Measurements from ENCODE around the gene TIFAB. TPM values are rescaled to one million over a fixed set of nuclear protein-coding genes. Genes with fewer than 3 reads are reported as not detected.
A peak's percentile ranks its signal among the peaks of the same experiment; 100 is the strongest.

The TIFAB gene
- total and polyA plus RNA-seq, 2 experiments from 2014 or later = not detected

DNA sequence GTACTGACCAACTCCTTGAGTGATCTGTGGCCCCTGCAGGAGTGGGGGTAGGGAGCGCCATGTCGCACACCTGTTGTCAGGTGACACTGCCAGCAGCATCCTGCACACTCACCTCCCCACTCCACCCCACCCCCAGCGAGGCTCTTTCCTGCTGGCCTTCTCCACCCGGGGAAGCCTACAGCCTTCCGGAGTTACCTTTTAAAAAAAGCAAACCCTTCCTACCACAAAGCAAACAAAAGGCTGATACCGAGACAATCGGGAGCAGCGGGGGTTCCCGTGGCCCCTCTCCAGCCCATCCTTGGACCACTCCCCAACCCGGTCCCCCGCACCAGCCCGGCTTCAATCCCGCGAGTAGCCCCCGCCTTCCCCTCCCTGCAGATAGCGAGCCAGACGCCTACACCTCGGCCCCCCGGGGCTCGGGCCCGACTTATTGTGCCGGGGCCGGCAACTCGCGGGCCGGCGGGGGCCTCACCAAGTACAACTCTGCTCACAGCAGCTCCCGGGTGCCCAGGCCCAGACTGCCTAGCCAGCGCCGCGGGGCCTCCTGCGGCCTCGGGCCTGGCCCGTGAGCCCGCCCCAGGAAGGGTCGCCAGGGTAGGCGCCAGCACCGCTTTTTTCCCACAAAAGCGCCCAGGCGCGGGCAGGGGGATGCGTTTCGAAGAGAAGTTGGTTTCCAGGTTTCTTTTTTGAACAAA lies 53.8 kb downstream of the TIFAB start:
- H3K9me2 ChIP-seq (ENCODE audit: insufficient read depth) = no peaks in the 10 kb centered on the region
- Mint-ChIP-seq H3K4me3 (peak overlapping the region; percentile 81), H3K4me1 (peaks cover 59% of the 10 kb centered on the region), H3K9me3 (no peaks in the 10 kb centered on the region; the same call in 2 of the 3 replicates), H3K27ac (peak overlapping the region; percentile 56; the same call in 1 of the 2 replicates), H3K27me3 (ENCODE audit: insufficient read depth, low read depth, poor library complexity) (peaks cover 33% of the 10 kb centered on the region), H3K36me3 (ENCODE audit: low read depth) (no peaks in the 10 kb centered on the region)
- ATAC-seq (peak; percentile 45), DNase-seq (ENCODE audit: low spot score) (peak; percentile 73)
- H3K36me3 ChIP-seq (ENCODE audit: insufficient read depth) = no peaks in the 10 kb centered on the region
- H3K4me1 ChIP-seq (ENCODE audit: insufficient read depth) = peaks cover 43% of the 10 kb centered on the region
- H4K20me1 ChIP-seq (replicated peaks; ENCODE audit: insufficient read depth) = peaks cover 47% of the 10 kb centered on the region
- peak overlapping the region; percentile 88 for H3K4me2 ChIP-seq
- peak overlapping the region; percentile 78 for H3K4me3 ChIP-seq
- H3F3A ChIP-seq (replicated peaks; ENCODE audit: low read depth) = peaks cover 15% of the 10 kb centered on the region
- H3K27ac ChIP-seq (ENCODE audit: low read depth) = no peak overlapping the region
- TF ChIP-seq, protein P1, sequence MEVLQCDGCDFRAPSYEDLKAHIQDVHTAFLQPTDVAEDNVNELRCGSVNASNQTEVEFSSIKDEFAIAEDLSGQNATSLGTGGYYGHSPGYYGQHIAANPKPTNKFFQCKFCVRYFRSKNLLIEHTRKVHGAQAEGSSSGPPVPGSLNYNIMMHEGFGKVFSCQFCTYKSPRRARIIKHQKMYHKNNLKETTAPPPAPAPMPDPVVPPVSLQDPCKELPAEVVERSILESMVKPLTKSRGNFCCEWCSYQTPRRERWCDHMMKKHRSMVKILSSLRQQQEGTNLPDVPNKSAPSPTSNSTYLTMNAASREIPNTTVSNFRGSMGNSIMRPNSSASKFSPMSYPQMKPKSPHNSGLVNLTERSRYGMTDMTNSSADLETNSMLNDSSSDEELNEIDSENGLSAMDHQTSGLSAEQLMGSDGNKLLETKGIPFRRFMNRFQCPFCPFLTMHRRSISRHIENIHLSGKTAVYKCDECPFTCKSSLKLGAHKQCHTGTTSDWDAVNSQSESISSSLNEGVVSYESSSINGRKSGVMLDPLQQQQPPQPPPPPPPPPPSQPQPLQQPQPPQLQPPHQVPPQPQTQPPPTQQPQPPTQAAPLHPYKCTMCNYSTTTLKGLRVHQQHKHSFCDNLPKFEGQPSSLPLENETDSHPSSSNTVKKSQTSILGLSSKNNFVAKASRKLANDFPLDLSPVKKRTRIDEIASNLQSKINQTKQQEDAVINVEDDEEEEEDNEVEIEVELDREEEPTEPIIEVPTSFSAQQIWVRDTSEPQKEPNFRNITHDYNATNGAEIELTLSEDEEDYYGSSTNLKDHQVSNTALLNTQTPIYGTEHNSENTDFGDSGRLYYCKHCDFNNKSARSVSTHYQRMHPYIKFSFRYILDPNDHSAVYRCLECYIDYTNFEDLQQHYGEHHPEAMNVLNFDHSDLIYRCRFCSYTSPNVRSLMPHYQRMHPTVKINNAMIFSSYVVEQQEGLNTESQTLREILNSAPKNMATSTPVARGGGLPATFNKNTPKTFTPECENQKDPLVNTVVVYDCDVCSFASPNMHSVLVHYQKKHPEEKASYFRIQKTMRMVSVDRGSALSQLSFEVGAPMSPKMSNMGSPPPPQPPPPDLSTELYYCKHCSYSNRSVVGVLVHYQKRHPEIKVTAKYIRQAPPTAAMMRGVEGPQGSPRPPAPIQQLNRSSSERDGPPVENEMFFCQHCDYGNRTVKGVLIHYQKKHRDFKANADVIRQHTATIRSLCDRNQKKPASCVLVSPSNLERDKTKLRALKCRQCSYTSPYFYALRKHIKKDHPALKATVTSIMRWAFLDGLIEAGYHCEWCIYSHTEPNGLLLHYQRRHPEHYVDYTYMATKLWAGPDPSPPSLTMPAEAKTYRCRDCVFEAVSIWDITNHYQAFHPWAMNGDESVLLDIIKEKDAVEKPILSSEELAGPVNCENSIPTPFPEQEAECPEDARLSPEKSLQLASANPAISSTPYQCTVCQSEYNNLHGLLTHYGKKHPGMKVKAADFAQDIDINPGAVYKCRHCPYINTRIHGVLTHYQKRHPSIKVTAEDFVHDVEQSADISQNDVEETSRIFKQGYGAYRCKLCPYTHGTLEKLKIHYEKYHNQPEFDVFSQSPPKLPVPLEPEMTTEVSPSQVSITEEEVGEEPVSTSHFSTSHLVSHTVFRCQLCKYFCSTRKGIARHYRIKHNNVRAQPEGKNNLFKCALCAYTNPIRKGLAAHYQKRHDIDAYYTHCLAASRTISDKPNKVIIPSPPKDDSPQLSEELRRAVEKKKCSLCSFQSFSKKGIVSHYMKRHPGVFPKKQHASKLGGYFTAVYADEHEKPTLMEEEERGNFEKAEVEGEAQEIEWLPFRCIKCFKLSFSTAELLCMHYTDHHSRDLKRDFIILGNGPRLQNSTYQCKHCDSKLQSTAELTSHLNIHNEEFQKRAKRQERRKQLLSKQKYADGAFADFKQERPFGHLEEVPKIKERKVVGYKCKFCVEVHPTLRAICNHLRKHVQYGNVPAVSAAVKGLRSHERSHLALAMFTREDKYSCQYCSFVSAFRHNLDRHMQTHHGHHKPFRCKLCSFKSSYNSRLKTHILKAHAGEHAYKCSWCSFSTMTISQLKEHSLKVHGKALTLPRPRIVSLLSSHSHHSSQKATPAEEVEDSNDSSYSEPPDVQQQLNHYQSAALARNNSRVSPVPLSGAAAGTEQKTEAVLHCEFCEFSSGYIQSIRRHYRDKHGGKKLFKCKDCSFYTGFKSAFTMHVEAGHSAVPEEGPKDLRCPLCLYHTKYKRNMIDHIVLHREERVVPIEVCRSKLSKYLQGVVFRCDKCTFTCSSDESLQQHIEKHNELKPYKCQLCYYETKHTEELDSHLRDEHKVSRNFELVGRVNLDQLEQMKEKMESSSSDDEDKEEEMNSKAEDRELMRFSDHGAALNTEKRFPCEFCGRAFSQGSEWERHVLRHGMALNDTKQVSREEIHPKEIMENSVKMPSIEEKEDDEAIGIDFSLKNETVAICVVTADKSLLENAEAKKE (CRISPR knock-in tag; IDR thresholded peaks at IDR 0.05) = no peak
- TF ChIP-seq EZH2 (IDR thresholded peaks at IDR 0.05; ENCODE audit: low read depth, unreplicated experiment) = no peak
- no peak for TF ChIP-seq CREB1 (CRISPR knock-in tag; IDR thresholded peaks at IDR 0.05; ENCODE audit: low read depth)
- TF ChIP-seq, protein P2, sequence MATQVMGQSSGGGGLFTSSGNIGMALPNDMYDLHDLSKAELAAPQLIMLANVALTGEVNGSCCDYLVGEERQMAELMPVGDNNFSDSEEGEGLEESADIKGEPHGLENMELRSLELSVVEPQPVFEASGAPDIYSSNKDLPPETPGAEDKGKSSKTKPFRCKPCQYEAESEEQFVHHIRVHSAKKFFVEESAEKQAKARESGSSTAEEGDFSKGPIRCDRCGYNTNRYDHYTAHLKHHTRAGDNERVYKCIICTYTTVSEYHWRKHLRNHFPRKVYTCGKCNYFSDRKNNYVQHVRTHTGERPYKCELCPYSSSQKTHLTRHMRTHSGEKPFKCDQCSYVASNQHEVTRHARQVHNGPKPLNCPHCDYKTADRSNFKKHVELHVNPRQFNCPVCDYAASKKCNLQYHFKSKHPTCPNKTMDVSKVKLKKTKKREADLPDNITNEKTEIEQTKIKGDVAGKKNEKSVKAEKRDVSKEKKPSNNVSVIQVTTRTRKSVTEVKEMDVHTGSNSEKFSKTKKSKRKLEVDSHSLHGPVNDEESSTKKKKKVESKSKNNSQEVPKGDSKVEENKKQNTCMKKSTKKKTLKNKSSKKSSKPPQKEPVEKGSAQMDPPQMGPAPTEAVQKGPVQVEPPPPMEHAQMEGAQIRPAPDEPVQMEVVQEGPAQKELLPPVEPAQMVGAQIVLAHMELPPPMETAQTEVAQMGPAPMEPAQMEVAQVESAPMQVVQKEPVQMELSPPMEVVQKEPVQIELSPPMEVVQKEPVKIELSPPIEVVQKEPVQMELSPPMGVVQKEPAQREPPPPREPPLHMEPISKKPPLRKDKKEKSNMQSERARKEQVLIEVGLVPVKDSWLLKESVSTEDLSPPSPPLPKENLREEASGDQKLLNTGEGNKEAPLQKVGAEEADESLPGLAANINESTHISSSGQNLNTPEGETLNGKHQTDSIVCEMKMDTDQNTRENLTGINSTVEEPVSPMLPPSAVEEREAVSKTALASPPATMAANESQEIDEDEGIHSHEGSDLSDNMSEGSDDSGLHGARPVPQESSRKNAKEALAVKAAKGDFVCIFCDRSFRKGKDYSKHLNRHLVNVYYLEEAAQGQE (IDR thresholded peaks at IDR 0.05; ENCODE audit: unreplicated experiment) = no peak
- TF ChIP-seq STAT1 (IDR thresholded peaks at IDR 0.05; ENCODE audit: unreplicated experiment) = no peak
- TF ChIP-seq, protein P3, sequence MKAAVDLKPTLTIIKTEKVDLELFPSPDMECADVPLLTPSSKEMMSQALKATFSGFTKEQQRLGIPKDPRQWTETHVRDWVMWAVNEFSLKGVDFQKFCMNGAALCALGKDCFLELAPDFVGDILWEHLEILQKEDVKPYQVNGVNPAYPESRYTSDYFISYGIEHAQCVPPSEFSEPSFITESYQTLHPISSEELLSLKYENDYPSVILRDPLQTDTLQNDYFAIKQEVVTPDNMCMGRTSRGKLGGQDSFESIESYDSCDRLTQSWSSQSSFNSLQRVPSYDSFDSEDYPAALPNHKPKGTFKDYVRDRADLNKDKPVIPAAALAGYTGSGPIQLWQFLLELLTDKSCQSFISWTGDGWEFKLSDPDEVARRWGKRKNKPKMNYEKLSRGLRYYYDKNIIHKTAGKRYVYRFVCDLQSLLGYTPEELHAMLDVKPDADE (IDR thresholded peaks at IDR 0.05) = no peak
- no peak for TF ChIP-seq ZNF331 (CRISPR knock-in tag; IDR thresholded peaks at IDR 0.05; ENCODE audit: low read depth)
- no peak for TF ChIP-seq JUNB (IDR thresholded peaks at IDR 0.05; ENCODE audit: unreplicated experiment)
- TF ChIP-seq EZH2phosphoT487 (IDR thresholded peaks at IDR 0.05; ENCODE audit: unreplicated experiment) = no peak
- TF ChIP-seq, protein P4, sequence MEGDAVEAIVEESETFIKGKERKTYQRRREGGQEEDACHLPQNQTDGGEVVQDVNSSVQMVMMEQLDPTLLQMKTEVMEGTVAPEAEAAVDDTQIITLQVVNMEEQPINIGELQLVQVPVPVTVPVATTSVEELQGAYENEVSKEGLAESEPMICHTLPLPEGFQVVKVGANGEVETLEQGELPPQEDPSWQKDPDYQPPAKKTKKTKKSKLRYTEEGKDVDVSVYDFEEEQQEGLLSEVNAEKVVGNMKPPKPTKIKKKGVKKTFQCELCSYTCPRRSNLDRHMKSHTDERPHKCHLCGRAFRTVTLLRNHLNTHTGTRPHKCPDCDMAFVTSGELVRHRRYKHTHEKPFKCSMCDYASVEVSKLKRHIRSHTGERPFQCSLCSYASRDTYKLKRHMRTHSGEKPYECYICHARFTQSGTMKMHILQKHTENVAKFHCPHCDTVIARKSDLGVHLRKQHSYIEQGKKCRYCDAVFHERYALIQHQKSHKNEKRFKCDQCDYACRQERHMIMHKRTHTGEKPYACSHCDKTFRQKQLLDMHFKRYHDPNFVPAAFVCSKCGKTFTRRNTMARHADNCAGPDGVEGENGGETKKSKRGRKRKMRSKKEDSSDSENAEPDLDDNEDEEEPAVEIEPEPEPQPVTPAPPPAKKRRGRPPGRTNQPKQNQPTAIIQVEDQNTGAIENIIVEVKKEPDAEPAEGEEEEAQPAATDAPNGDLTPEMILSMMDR (conservative IDR thresholded peaks at IDR 0.05; ENCODE audit: low read depth in 2 of 2) = no peak
- TF ChIP-seq ZNF114 (CRISPR knock-in tag; IDR thresholded peaks at IDR 0.05) = no peak
- no peak for TF ChIP-seq NANOG (IDR thresholded peaks at IDR 0.05; ENCODE audit: borderline replicate concordance)
- no peak for TF ChIP-seq POLR2AphosphoS5 (IDR thresholded peaks at IDR 0.05; ENCODE audit: low read depth)
- peaks cover 41% of the 10 kb centered on the region for H3K79me2 ChIP-seq (replicated peaks; ENCODE audit: insufficient read depth)
- peak overlapping the region; percentile 80 for H2AFZ ChIP-seq
- peaks cover 75% of the 10 kb centered on the region for H3K27me3 ChIP-seq (ENCODE audit: insufficient read depth)

All from GM23338 (cell line).